Activated T-helper 9 cell treated with anti-CD3 and anti-CD28 coated beads, Interleukin-2, amount 50 U/mL, for 16 hours (primary cell): ENCODE results near the gene LARGE1.

Experiments used
- DNase-seq: peaks from one replicate; pipeline ENCODE4 v3.0.0-alpha.2; 2020; ENCODE audit warnings: low read depth

LARGE1 gene

GRCh38 chr22:33557836-33558235 is 362.4 kb downstream of the LARGE1 start:
- DNase-seq: no peak

- no peak for DNase-seq
These were observed 364.3 kb downstream of the LARGE1 start for GRCh38 chr22:33555814-33556522.

GRCh38 chr22:33553493-33553892 is 366.8 kb downstream of the LARGE1 start:
- DNase-seq: no peak

- no peak for DNase-seq
These were observed 375.6 kb downstream of the LARGE1 start for GRCh38 chr22:33544707-33545106.

- DNase-seq: no peak
These were observed 377.6 kb downstream of the LARGE1 start for GRCh38 chr22:33542722-33543121.

- no peak for DNase-seq
These were observed 378.1 kb downstream of the LARGE1 start for GRCh38 chr22:33542153-33542552.

GRCh38 chr22:33539902-33540751 is 380.1 kb downstream of the LARGE1 start:
- no peak for DNase-seq

- DNase-seq: no peak
These were observed 380.9 kb downstream of the LARGE1 start for GRCh38 chr22:33539202-33539901.

GRCh38 chr22:33538277-33538885 is 381.9 kb downstream of the LARGE1 start:
- no peak for DNase-seq

GRCh38 chr22:33537059-33537458 is 383.2 kb downstream of the LARGE1 start:
- DNase-seq: no peak

- DNase-seq: no peak
These were observed 384.1 kb downstream of the LARGE1 start for GRCh38 chr22:33535937-33536875.

- no peak for DNase-seq
These were observed 390.7 kb downstream of the LARGE1 start for GRCh38 chr22:33529424-33530113.

GRCh38 chr22:33528183-33528582 is 392.1 kb downstream of the LARGE1 start:
- DNase-seq: no peak

GRCh38 chr22:33526434-33527107 is 393.7 kb downstream of the LARGE1 start:
- DNase-seq: no peak

GRCh38 chr22:33524511-33525260 is 395.6 kb downstream of the LARGE1 start:
- DNase-seq: no peak

GRCh38 chr22:33521879-33522665 is 398.2 kb downstream of the LARGE1 start:
- DNase-seq: no peak

- DNase-seq: no peak
These were observed 399.1 kb downstream of the LARGE1 start for GRCh38 chr22:33520904-33521780.
